HepG2 (cell line): ENCODE results near the gene GYS1. TPM values are rescaled to one million over a fixed set of nuclear protein-coding genes. Genes with fewer than 3 reads are reported as not detected.

Source experiments
- AHR ChIP-seq: IDR thresholded peaks from 2 replicates; pipeline ENCODE4 v1.6.1; 2018; ENCODE audit warnings: missing genetic modification reagents, missing compliant biosample characterization
- ATF7 ChIP-seq, 2 experiments: fragments of 450-650 bp in 1 of 2; sonication (generic) in 1 of 2; formaldehyde crosslinking in 1 of 2; IDR thresholded peaks; 2 replicates each; pipeline versions ENCODE4 v1.4.0 to v1.6.1; 2016 to 2020; ENCODE audit warnings: antibody characterized with exemption in 1 of 2, mild to moderate bottlenecking in 1 of 2, missing genetic modification reagents in 1 of 2
- EED ChIP-seq: sonication (generic); formaldehyde crosslinking; IDR thresholded peaks from 2 replicates; pipeline ENCODE4 v1.5.0; 2020; ENCODE audit warnings: mild to moderate bottlenecking, missing genetic modification reagents
- PREB ChIP-seq: sonication (generic); formaldehyde crosslinking; IDR thresholded peaks from 2 replicates; pipeline ENCODE4 v1.4.0; 2020; ENCODE audit warnings: missing genetic modification reagents
- PRMT3 ChIP-seq: sonication (generic); formaldehyde crosslinking; IDR thresholded peaks from 2 replicates; pipeline ENCODE4 v1.8.1; 2022; ENCODE audit warnings: low read depth, mild to moderate bottlenecking, moderate library complexity, missing genetic modification reagents, borderline replicate concordance
- SIX1 ChIP-seq: sonication (generic); formaldehyde crosslinking; IDR thresholded peaks from 2 replicates; pipeline ENCODE4 v1.4.0; 2020; ENCODE audit warnings: missing genetic modification reagents, borderline replicate concordance
- SOX13 ChIP-seq, 3 experiments: fragments of 450-650 bp in 1 of 3; sonication (generic) in 1 of 3; formaldehyde crosslinking in 1 of 3; IDR thresholded peaks in 2 of 3; conservative IDR thresholded peaks in 1 of 3; 2 replicates each; pipeline versions ENCODE4 v1.5.0 to v1.6.1; 2016 to 2020; ENCODE audit warnings: antibody characterized with exemption in 1 of 3, mild to moderate bottlenecking in 1 of 3, missing compliant biosample characterization in 1 of 3, missing genetic modification reagents in 1 of 3, moderate library complexity in 1 of 3
- SRSF1 ChIP-seq: fragments of 200-400 bp; formaldehyde crosslinking; optimal IDR thresholded peaks from 2 replicates; pipeline ENCODE3; 2017; ENCODE audit warnings: mild to moderate bottlenecking, low read depth, low read length, moderate library complexity
- TEF ChIP-seq: sonication (generic); formaldehyde crosslinking; IDR thresholded peaks from 2 replicates; pipeline ENCODE4 v1.5.0; 2020; ENCODE audit warnings: missing genetic modification reagents
- ZFP41 ChIP-seq: sonication (generic); formaldehyde crosslinking; IDR thresholded peaks from 2 replicates; pipeline ENCODE4 v1.4.0; 2020; ENCODE audit warnings: mild to moderate bottlenecking, missing genetic modification reagents, borderline replicate concordance
- ZFP82 ChIP-seq: sonication (generic); formaldehyde crosslinking; IDR thresholded peaks from 2 replicates; pipeline ENCODE4 v1.5.1; 2020; ENCODE audit warnings: mild to moderate bottlenecking, missing genetic modification reagents, borderline replicate concordance
- ZNF235 ChIP-seq: sonication (generic); formaldehyde crosslinking; IDR thresholded peaks from 2 replicates; pipeline ENCODE4 v1.8.1; 2023; ENCODE audit warnings: mild to moderate bottlenecking, missing genetic modification reagents, borderline replicate concordance
- ZNF24 ChIP-seq: fragments of 450-650 bp; IDR thresholded peaks from 2 replicates; pipeline ENCODE4 v1.6.1; 2017; ENCODE audit warnings: antibody characterized with exemption, mild to moderate bottlenecking
- ZNF260 ChIP-seq: sonication (generic); formaldehyde crosslinking; IDR thresholded peaks from 2 replicates; pipeline ENCODE4 v1.4.0; 2020; ENCODE audit warnings: missing genetic modification reagents, low read depth, mild to moderate bottlenecking, borderline replicate concordance
- ZNF275 ChIP-seq: sonication (generic); formaldehyde crosslinking; IDR thresholded peaks from 2 replicates; pipeline ENCODE4 v1.8.0; 2022; ENCODE audit warnings: missing genetic modification reagents, mild to moderate bottlenecking, inconsistent platforms, borderline replicate concordance
- ZNF276 ChIP-seq: sonication (generic); formaldehyde crosslinking; IDR thresholded peaks from 2 replicates; pipeline ENCODE4 v1.4.0; 2020; ENCODE audit warnings: mild to moderate bottlenecking, low read depth, missing genetic modification reagents
- ZNF513 ChIP-seq: sonication (generic); formaldehyde crosslinking; conservative IDR thresholded peaks from 2 replicates; pipeline ENCODE4 v1.5.0; 2020; ENCODE audit warnings: missing genetic modification reagents
- ZNF724P ChIP-seq: sonication (generic); formaldehyde crosslinking; IDR thresholded peaks from 2 replicates; pipeline ENCODE4 v1.8.0; 2022; ENCODE audit warnings: missing genetic modification reagents, borderline replicate concordance
- ZNF784 ChIP-seq: sonication (generic); formaldehyde crosslinking; IDR thresholded peaks from 2 replicates; pipeline ENCODE4 v1.5.1; 2020; ENCODE audit warnings: missing genetic modification reagents, mild to moderate bottlenecking, borderline replicate concordance
- ZSCAN25 ChIP-seq: sonication (generic); formaldehyde crosslinking; IDR thresholded peaks from 2 replicates; pipeline ENCODE4 v1.8.0; 2022; ENCODE audit warnings: mild to moderate bottlenecking, missing genetic modification reagents
- polyA plus RNA-seq, 8 experiments: library from polyadenylated mRNA; depleted of rRNA in 3 of 8; stranded (reverse) in 7 of 8; unstranded in 1 of 8; fragments of >200 nt; fragmentation: Illumina TruSeq in 4 of 8; extraction: Trizol in 4 of 8; gene quantifications; 2 replicates each; pipeline versions ENCODE4 v1.2.1 to v1.2.3, GENCODE V29; 2011 to 2016; ENCODE audit warnings: low read depth in 4 of 8, missing spikeins in 1 of 8, mixed read lengths in 1 of 8; ENCODE audit not compliant: insufficient read depth in 1 of 8
- total RNA-seq, 5 experiments: library from RNA; depleted of rRNA; stranded (reverse); fragments of >200 nt; fragmentation: Illumina TruSeq; extraction: Trizol; gene quantifications; 2 replicates each; pipeline ENCODE4 v1.2.3, GENCODE V29; 2016; ENCODE audit warnings: low read depth in 1 of 5

The GYS1 gene
- total and polyA plus RNA-seq, 2 of the 13 experiments (the other 11 are each of a cell fraction or from before 2014, with no cell fraction given) = 18.4 to 42.1 TPM

GRCh38 chr19:48954595-48955307 lies 38.4 kb downstream of the GYS1 start, which contains the start of gene BAX (continued):
- TF ChIP-seq PREB (CRISPR knock-in tag) (no peak), ZNF513 (no peak), ZNF724P (CRISPR knock-in tag) (no peak; the same call in 1 of the 2 replicates), EED (CRISPR knock-in tag) (no peak; the same call in 1 of the 2 replicates), ZNF276 (no peak; the same call in 1 of the 2 replicates), SRSF1 (no peak), PRMT3 (no peak), AHR (CRISPR knock-in tag) (no peak), TEF (CRISPR knock-in tag) (no peak), ZNF235 (peak; percentile 54; the same call in 1 of the 2 replicates), ATF7 (IDR thresholded peaks at IDR 0.05) (no peak), ATF7 (CRISPR knock-in tag; IDR thresholded peaks at IDR 0.05) (no peak), ZNF260 (CRISPR knock-in tag) (no peak), ZNF784 (CRISPR knock-in tag) (peak; percentile 90; the same call in 1 of the 2 replicates), ZNF24 (no peak), ZFP41 (CRISPR knock-in tag) (peak; percentile 70; the same call in 1 of the 2 replicates), ZNF275 (CRISPR knock-in tag) (peak; percentile 60; the same call in 1 of the 2 replicates), ZSCAN25 (CRISPR knock-in tag) (peak; percentile 70; the same call in 1 of the 2 replicates), SOX13 (IDR thresholded peaks at IDR 0.05) (no peak), SOX13 (CRISPR knock-in tag; conservative IDR thresholded peaks at IDR 0.05 in 1 of 2, IDR thresholded peaks at IDR 0.05 in 1 of 2) (peak in 1 of 2 experiments; percentile 27; a peak in 1 of 4 replicates), ZFP82 (no peak), SIX1 (CRISPR knock-in tag) (no peak)
